Renal cortex interstitium (tissue), 11 donors: ENCODE measurements around the gene SERPINF2. TPM values are rescaled to one million over a fixed set of nuclear protein-coding genes. Genes with fewer than 3 reads are reported as not detected.

Source experiments
- DNase-seq, 11 donors: peaks; one replicate each; pipeline ENCODE4 v3.0.0-alpha.2; 2013; ENCODE audit warnings: low read depth in 9 of 11, low spot score in 4 of 11; ENCODE audit errors: extremely low read depth in 1 of 11
- polyA plus RNA-seq, 3 donors: library from polyadenylated mRNA; unstranded; fragments of 120-200 nt; gene quantifications; one replicate each; pipeline ENCODE4 v1.2.1, GENCODE V29; 2013; ENCODE audit not compliant: insufficient read length in 3 of 3

SERPINF2 gene
- polyA plus RNA-seq, 3 donors: 78.3 to 101 (median 98.9) TPM

DNA sequence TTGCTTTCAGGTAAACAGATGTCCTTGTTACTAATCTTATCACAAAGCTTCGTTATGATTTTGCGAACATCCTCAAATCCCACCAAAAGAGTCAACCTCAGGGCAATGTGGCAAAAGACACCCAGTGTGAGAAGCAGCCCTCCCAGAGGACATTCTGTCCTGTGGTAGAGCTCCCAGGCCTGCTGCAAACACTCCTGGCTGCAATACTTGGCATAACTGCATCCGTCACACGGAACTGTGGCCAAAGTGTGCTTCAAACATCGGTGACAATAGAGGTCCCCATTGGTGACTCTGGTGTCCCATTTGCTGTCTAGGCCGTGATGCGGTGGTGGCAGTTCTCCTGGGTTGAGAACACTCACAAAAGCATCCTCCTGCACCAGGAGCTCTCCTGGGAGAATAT, 57.6 kb downstream of the SERPINF2 start:
- no peak for DNase-seq

- no peak for DNase-seq
Observed at GRCh38 chr17:1800712-1801111, 58.0 kb downstream of the SERPINF2 start.

- DNase-seq: no peak
Observed at GRCh38 chr17:1802429-1802828, 59.8 kb downstream of the SERPINF2 start.

GRCh38 chr17:1803280-1803679, 60.6 kb downstream of the SERPINF2 start:
- no peak for DNase-seq

Other genes starting within 250 kb of the SERPINF2 start
- 10 to 100 TPM; 17.3 to 25.1 (median 19.1) TPM for gene INPP5K, start 226.3 kb upstream of the SERPINF2 start, polyA plus RNA-seq
- gene PITPNA, start 180.1 kb upstream of the SERPINF2 start, polyA plus RNA-seq: 10 to 100 TPM; 75.8 to 89.2 (median 82.7) TPM
- 10 to 100 TPM; 25.5 to 35.8 (median 28.1) TPM for gene SLC43A2, start 114.0 kb upstream of the SERPINF2 start, polyA plus RNA-seq
- 1 to 10 TPM; 5.0 to 8.4 (median 7.6) TPM for gene SCARF1, start 97.1 kb upstream of the SERPINF2 start, polyA plus RNA-seq
- gene RILP, start 93.0 kb upstream of the SERPINF2 start, polyA plus RNA-seq: 1 to 10 TPM; 3.0 to 5.1 (median 4.3) TPM
- 100 to 1,000 TPM; 303 to 353 (median 312) TPM for gene PRPF8, start 58.0 kb upstream of the SERPINF2 start, polyA plus RNA-seq
- 1 to 10 TPM; 5.5 to 6.5 (median 6.2) TPM for gene TLCD2, start 32.5 kb upstream of the SERPINF2 start, polyA plus RNA-seq
- gene WDR81, start 18.2 kb upstream of the SERPINF2 start, polyA plus RNA-seq: 10 to 100 TPM; 12.9 to 20.6 (median 19.1) TPM
- 100 to 1,000 TPM; 222 to 235 (median 232) TPM for gene SERPINF1, start 19.2 kb downstream of the SERPINF2 start, polyA plus RNA-seq
- 10 to 100 TPM; 13.5 to 17.5 (median 15.9) TPM for gene SMYD4, start 87.0 kb downstream of the SERPINF2 start, polyA plus RNA-seq
- 100 to 1,000 TPM; 101 to 135 (median 131) TPM for gene RPA1, start 87.1 kb downstream of the SERPINF2 start, polyA plus RNA-seq